Endothelial cell of umbilical vein (primary cell): Measurements from ENCODE around the gene PPP1R1A. TPM values are rescaled to one million over a fixed set of nuclear protein-coding genes. Genes with fewer than 3 reads are reported as not detected.

Experiments
- BruUV-seq: library from RNA; stranded (reverse); fragments of 400-500 nt; replicated peaks from 2 replicates; lab custom pipeline; 2021; lab: Mats Ljungman, UMichigan
- CTCF ChIA-PET: fragments of 300-600, 350-600 bp; sonication (Branson Sonifier 250); formaldehyde crosslinking; loops from one replicate; lab custom pipeline; 2021; ENCODE audit warnings: antibody characterized with exemption, inconsistent platforms; lab: Charles Lee
- POLR2A ChIA-PET: fragments of 300-600, 350-600 bp; sonication (Branson Sonifier 250); formaldehyde crosslinking; loops from one replicate; lab custom pipeline; 2021; ENCODE audit warnings: antibody characterized with exemption, inconsistent platforms; lab: Charles Lee
- DNase-seq: peaks from one replicate; pipeline ENCODE4 v3.0.0-alpha.2; 2011; ENCODE audit warnings: low read depth, low spot score
- FAIRE-seq: peaks from 2 replicates; lab custom pipeline; 2011; peaks lifted over from hg19 to GRCh38; lab: Jason Lieb, UNC
- H2AFZ ChIP-seq: 2 replicates; pipeline ENCODE4 v1.6.0; 2012; ENCODE audit warnings: low read depth, low read length, control low read depth, inconsistent platforms
- H3K27ac ChIP-seq: 2 replicates; pipeline ENCODE4 v1.5.1; 2011; ENCODE audit warnings: low read depth, mild to moderate bottlenecking, control low read depth, low read length, moderate library complexity; ENCODE audit not compliant: insufficient read depth
- H3K27me3 ChIP-seq, 2 experiments: 2 replicates each; pipeline versions ENCODE4 v1.6.0 to v1.6.1; 2011; ENCODE audit warnings: low read length in 2 of 2, mixed read lengths in 1 of 2; ENCODE audit not compliant: control insufficient read depth in 2 of 2, insufficient read depth in 2 of 2
- H3K36me3 ChIP-seq, 2 experiments: 2 replicates in 1 of 2; 3 replicates in 1 of 2; pipeline ENCODE4 v1.5.1; 2011; ENCODE audit warnings: low read length in 2 of 2, mild to moderate bottlenecking in 1 of 2, moderate library complexity in 1 of 2; ENCODE audit not compliant: control insufficient read depth in 2 of 2, insufficient read depth in 2 of 2; ENCODE audit errors: extremely low read depth in 1 of 2
- H3K4me1 ChIP-seq: 3 replicates; pipeline ENCODE4 v1.5.1; 2011; ENCODE audit warnings: mild to moderate bottlenecking, low read length; ENCODE audit not compliant: control insufficient read depth, insufficient read depth; ENCODE audit errors: extremely low read depth
- H3K4me2 ChIP-seq: 2 replicates; pipeline ENCODE4 v1.6.1; 2011; ENCODE audit warnings: low read length, control low read depth, mixed read lengths; ENCODE audit not compliant: insufficient read depth
- H3K4me3 ChIP-seq, 3 experiments: fragments of 200-600 bp in 1 of 3; sonication (generic), shearing (Covaris generic) in 1 of 3; replicated peaks in 1 of 3; 2 replicates each; pipeline ENCODE4 v1.5.1; 2011 to 2016; ENCODE audit warnings: control low read depth in 3 of 3, low read length in 3 of 3, mild to moderate bottlenecking in 2 of 3, inconsistent platforms in 1 of 3, low read depth in 1 of 3, moderate library complexity in 1 of 3; ENCODE audit not compliant: insufficient read depth in 1 of 3
- H3K79me2 ChIP-seq: 2 replicates; pipeline ENCODE4 v1.6.0; 2012; ENCODE audit warnings: low read length, inconsistent platforms; ENCODE audit not compliant: control insufficient read depth, insufficient read depth
- H3K9ac ChIP-seq: replicated peaks from 2 replicates; pipeline ENCODE3; 2011; ENCODE audit warnings: low read length, control low read depth; ENCODE audit not compliant: insufficient read depth; ENCODE audit errors: extremely low read depth
- H3K9me1 ChIP-seq: replicated peaks from 3 replicates; pipeline ENCODE4 v1.6.0; 2011; ENCODE audit warnings: mild to moderate bottlenecking, low read length; ENCODE audit not compliant: control insufficient read depth, insufficient read depth; ENCODE audit errors: extremely low read depth
- H3K9me3 ChIP-seq: replicated peaks from 2 replicates; pipeline ENCODE4 v1.5.1; 2012; ENCODE audit warnings: low read length, inconsistent platforms; ENCODE audit not compliant: control insufficient read depth, insufficient read depth
- H4K20me1 ChIP-seq: replicated peaks from 2 replicates; pipeline ENCODE3; 2011; ENCODE audit warnings: mild to moderate bottlenecking, low read length; ENCODE audit not compliant: control insufficient read depth, insufficient read depth; ENCODE audit errors: extremely low read depth
- EZH2 ChIP-seq: IDR thresholded peaks from 2 replicates; pipeline ENCODE4 v1.6.1; 2012; ENCODE audit warnings: borderline replicate concordance, low read depth, mild to moderate bottlenecking, moderate library complexity, low read length, inconsistent platforms; ENCODE audit not compliant: severe bottlenecking
- FOS ChIP-seq: IDR thresholded peaks from 2 replicates; pipeline ENCODE4 v1.6.1; 2011; ENCODE audit warnings: mild to moderate bottlenecking, low read length, moderate library complexity, borderline replicate concordance; ENCODE audit not compliant: insufficient read depth
- GATA2 ChIP-seq: IDR thresholded peaks from 2 replicates; pipeline ENCODE4 v1.7.0; 2011; ENCODE audit warnings: low read depth, mild to moderate bottlenecking, moderate library complexity, mixed read lengths, low read length; ENCODE audit not compliant: insufficient read length, insufficient read depth
- JUN ChIP-seq: IDR thresholded peaks from 2 replicates; pipeline ENCODE4 v1.6.1; 2011; ENCODE audit warnings: borderline replicate concordance, low read depth; ENCODE audit not compliant: insufficient read length, insufficient read depth
- MYC ChIP-seq: IDR thresholded peaks from one replicate; pipeline ENCODE4 v1.6.1; 2011; ENCODE audit warnings: mild to moderate bottlenecking, low read depth, low read length
- POLR2A ChIP-seq: IDR thresholded peaks from 2 replicates; pipeline ENCODE4 v1.6.1; 2012; ENCODE audit warnings: low read depth, mild to moderate bottlenecking, control low read depth, low read length
- POLR2AphosphoS5 ChIP-seq: IDR thresholded peaks from 2 replicates; pipeline ENCODE4 v1.6.1; 2012; ENCODE audit warnings: low read depth, mild to moderate bottlenecking, control low read depth, low read length, moderate library complexity; ENCODE audit not compliant: insufficient read depth
- dilution Hi-C: fragments of 300-500 bp; cut with MboI; formaldehyde crosslinking; loops from one replicate; pipeline ENCODE4 v1.15.0; 2019; ENCODE audit warnings: low sequenced_read_pairs; ENCODE audit not compliant: extremely low pct_ligation_motif_present
- intact Hi-C: fragments of 100-400 bp; cut with micrococcal nuclease; formaldehyde crosslinking; loops from one replicate; pipeline ENCODE4 v1.10.0; 2022
- polyA plus RNA-seq, 4 experiments: library from polyadenylated mRNA; depleted of rRNA in 3 of 4; stranded (reverse) in 3 of 4; unstranded in 1 of 4; fragments of >200 nt; gene quantifications; 2 replicates each; pipeline versions ENCODE4 v1.2.1 to v1.2.3, GENCODE V29; 2011 to 2012; ENCODE audit warnings: missing spikeins in 1 of 4
- total RNA-seq: library from RNA; stranded (reverse); gene quantifications from 2 replicates; pipeline ENCODE4 v1.2.3, GENCODE V29; 2021
- TF ChIP-seq, protein P1 (sequence below), 2 donors: IDR thresholded peaks; 1 replicate in 1 of 2; 2 replicates in 1 of 2; pipeline ENCODE4 v1.5.1; 2011; ENCODE audit warnings: low read length in 2 of 2, mild to moderate bottlenecking in 2 of 2, moderate library complexity in 2 of 2, control low read depth in 1 of 2, inconsistent platforms in 1 of 2, low read depth in 1 of 2; ENCODE audit not compliant: insufficient read depth in 1 of 2; ENCODE audit errors: extremely low read depth in 1 of 2
- TF ChIP-seq, protein P2 (sequence below): IDR thresholded peaks from 2 replicates; pipeline ENCODE4 v1.6.1; 2011; ENCODE audit not compliant: insufficient read depth, insufficient read length

Gene PPP1R1A
- total and polyA plus RNA-seq, 2 donors (not counting 3 experiments of a cell fraction or from before 2014, with no cell fraction given), result not detected

DNA sequence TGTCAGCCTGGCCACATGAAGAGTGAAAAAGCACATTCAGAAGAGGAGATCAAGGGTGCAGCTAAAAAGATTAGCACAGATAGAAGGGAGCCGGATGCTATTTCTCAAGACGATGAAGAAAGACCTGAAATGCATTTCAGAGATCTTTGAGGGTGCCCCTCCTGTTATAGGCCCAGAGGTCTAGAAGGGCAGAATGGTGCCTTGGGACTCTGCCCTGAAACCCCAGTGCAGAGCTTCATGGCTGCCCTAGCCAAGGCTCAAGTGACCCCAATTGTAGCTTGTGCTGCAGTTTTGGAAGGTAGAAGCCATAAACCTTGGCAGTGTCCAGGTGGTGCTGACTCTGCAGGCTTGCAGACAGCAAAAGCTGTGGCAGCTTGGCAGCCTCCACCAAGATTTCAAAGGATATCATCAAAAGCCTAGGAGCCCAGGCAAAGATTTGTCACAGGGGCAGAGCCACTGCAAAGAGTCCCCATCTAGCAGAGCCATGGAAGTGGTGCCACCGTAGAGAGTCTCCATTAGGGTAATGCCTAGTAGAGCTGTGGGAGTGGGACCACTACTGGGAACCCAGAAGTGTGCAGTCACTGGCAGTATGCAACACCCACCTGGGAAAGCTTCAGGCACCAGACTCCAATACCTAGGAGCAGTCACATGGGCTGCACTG lies 39.9 kb upstream of the PPP1R1A start:
- no peak overlapping the region for H3K9ac ChIP-seq
- CTCF ChIA-PET, result no interaction called here
- no peak for FAIRE-seq
- dilution Hi-C loops (no loop called here), intact Hi-C loops (no loop called here)
- no peak for DNase-seq
- no peaks in the 10 kb centered on the region for H3K79me2 ChIP-seq
- no TSS peak for BruUV-seq
- H3K9me3 ChIP-seq, result no peaks in the 10 kb centered on the region
- POLR2A ChIA-PET, result no interaction called here
- no peak overlapping the region for H3K4me2 ChIP-seq
- H3K4me3 ChIP-seq, result no peak overlapping the region
- H3K27ac ChIP-seq, result no peak overlapping the region
- no peak for TF ChIP-seq JUN
- TF ChIP-seq POLR2AphosphoS5, result no peak
- TF ChIP-seq EZH2, result no peak
- no peak for TF ChIP-seq MYC
- TF ChIP-seq POLR2A, result no peak
- TF ChIP-seq, protein P1, sequence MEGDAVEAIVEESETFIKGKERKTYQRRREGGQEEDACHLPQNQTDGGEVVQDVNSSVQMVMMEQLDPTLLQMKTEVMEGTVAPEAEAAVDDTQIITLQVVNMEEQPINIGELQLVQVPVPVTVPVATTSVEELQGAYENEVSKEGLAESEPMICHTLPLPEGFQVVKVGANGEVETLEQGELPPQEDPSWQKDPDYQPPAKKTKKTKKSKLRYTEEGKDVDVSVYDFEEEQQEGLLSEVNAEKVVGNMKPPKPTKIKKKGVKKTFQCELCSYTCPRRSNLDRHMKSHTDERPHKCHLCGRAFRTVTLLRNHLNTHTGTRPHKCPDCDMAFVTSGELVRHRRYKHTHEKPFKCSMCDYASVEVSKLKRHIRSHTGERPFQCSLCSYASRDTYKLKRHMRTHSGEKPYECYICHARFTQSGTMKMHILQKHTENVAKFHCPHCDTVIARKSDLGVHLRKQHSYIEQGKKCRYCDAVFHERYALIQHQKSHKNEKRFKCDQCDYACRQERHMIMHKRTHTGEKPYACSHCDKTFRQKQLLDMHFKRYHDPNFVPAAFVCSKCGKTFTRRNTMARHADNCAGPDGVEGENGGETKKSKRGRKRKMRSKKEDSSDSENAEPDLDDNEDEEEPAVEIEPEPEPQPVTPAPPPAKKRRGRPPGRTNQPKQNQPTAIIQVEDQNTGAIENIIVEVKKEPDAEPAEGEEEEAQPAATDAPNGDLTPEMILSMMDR (IDR thresholded peaks at IDR 0.05; ENCODE audit: extremely low read depth in 1 of 2, insufficient read depth in 1 of 2, low read depth in 1 of 2, low read length in 2 of 2), result no peak
- TF ChIP-seq FOS, result no peak
- TF ChIP-seq, protein P2, sequence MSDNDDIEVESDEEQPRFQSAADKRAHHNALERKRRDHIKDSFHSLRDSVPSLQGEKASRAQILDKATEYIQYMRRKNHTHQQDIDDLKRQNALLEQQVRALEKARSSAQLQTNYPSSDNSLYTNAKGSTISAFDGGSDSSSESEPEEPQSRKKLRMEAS, result no peak
- TF ChIP-seq GATA2, result no peak
- no peak overlapping the region for H2AFZ ChIP-seq
- no peaks in the 10 kb centered on the region for H3K4me1 ChIP-seq
- H3K9me1 ChIP-seq, result no peaks in the 10 kb centered on the region
- peaks cover 0 to 1% of the 10 kb centered on the region in 2 experiments for H3K27me3 ChIP-seq
- no peaks in the 10 kb centered on the region for H3K36me3 ChIP-seq
- no peaks in the 10 kb centered on the region for H4K20me1 ChIP-seq
